Measurements from ENCODE around the gene PTPRN2. TPM values are rescaled to one million over a fixed set of nuclear protein-coding genes. Genes with fewer than 3 reads are reported as not detected.

The PTPRN2 gene
- total and polyA plus RNA-seq, 2 of the 8 experiments (the other 6 are each of a cell fraction or from before 2014, with no cell fraction given): 2.6 to 4.5 TPM

DNA sequence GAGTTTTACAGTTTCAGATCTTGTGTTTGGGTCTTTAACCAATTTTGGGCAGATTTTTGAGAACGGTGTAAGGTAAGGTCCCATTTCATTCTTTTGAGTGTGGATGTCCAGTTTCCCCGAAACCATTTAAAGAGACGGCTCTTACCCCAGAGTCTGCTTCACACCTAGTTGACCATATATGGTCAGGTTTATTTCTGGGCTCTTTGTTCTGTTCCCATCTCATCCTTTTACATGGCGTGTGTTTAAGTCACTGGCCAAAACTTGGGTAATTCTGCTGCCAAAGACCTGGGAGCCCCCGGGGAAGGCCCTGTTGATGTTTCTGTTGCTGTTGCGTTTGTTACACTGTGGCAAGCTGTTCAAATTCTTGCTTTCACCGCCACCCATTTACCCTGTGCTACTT is 120.1 kb downstream of the PTPRN2 start:
- Histone ChIP-seq H2BK15ac (ENCODE audit: low read length) (no peak overlapping the region), H3K4me2 (ENCODE audit: insufficient read depth in 1 of 2, low read depth in 2 of 2, low read length in 2 of 2) (0 out of 4 replicates have a peak overlapping the region, but pooled peaks of 1 of the 2 experiments have one; percentile 62), H3K9ac (replicated peaks in 1 of 4; ENCODE audit: extremely low read depth in 1 of 4, low read depth in 3 of 4, low read length in 3 of 4) (0 out of 7 replicates have a peak overlapping the region, but pooled peaks of 1 of the 4 experiments have one; percentile 31), H3K23me2 (ENCODE audit: low read depth, low read length) (peaks cover 6% of the 10 kb centered on the region; the same call in 1 of the 2 replicates), H4K91ac (replicated peaks; ENCODE audit: insufficient read length, low read length) (no peak overlapping the region), H2BK120ac (replicated peaks; ENCODE audit: low read depth, low read length) (no peak overlapping the region), H2BK5ac (ENCODE audit: low read depth, low read length) (no peak overlapping the region), H2AK5ac (ENCODE audit: low read depth, low read length) (no peak overlapping the region), H2BK20ac (ENCODE audit: low read length) (no peak overlapping the region), H3K4me3 (ENCODE audit: extremely low read depth in 1 of 4, insufficient read depth in 2 of 4, low read depth in 3 of 4, low read length in 4 of 4) (peak overlapping the region in 1 of 4 experiments; percentile 7; a peak in 1 of 8 replicates), H3K79me1 (ENCODE audit: low read depth, low read length) (no peaks in the 10 kb centered on the region), H2BK12ac (ENCODE audit: low read depth, low read length) (peak overlapping the region; percentile 3; the same call in 1 of the 2 replicates), H2AFZ (ENCODE audit: low read length) (no peak overlapping the region; the same call in 1 of the 2 replicates), H3K27me3 (replicated peaks in 1 of 4; ENCODE audit: control insufficient read depth in 3 of 4, extremely low read depth in 1 of 4, insufficient read depth in 3 of 4, low read length in 3 of 4) (no peaks in the 10 kb centered on the region), H3K4me1 (replicated peaks in 1 of 4; ENCODE audit: control insufficient read depth in 3 of 4, insufficient read depth in 4 of 4, low read length in 3 of 4) (peaks cover 12 to 23% (median 19%) of the 10 kb centered on the region in 4 experiments), H4K8ac (ENCODE audit: extremely low read depth, insufficient read depth, low read length) (no peak overlapping the region), H3K56ac (replicated peaks; ENCODE audit: insufficient read length, low read depth, low read length) (no peak overlapping the region), H3K9me3 (ENCODE audit: insufficient read depth in 2 of 2, low read depth in 1 of 2, low read length in 1 of 2) (0 out of 4 replicates have a peak, but pooled peaks cover 0 to 3% of the 10 kb centered on the region in 2 experiments), H4K20me1 (replicated peaks in 1 of 2; ENCODE audit: control insufficient read depth in 1 of 2, insufficient read depth in 2 of 2, low read length in 2 of 2) (peaks cover 0 to 4% of the 10 kb centered on the region in 2 experiments), H3K14ac (ENCODE audit: insufficient read length) (no peak overlapping the region), H3K79me2 (ENCODE audit: control insufficient read depth in 1 of 2, insufficient read depth in 2 of 2, low read length in 2 of 2) (no peaks in the 10 kb centered on the region), H4K5ac (ENCODE audit: insufficient read length, low read depth, low read length) (peak overlapping the region; percentile 15), H3K4ac (replicated peaks; ENCODE audit: insufficient read length, low read depth, low read length) (no peak overlapping the region), H3K27ac (ENCODE audit: low read depth, low read length) (0 out of 2 replicates have a peak overlapping the region, but pooled peaks have one; percentile 20), H3K23ac (ENCODE audit: insufficient read length) (no peak overlapping the region), H3K18ac (ENCODE audit: extremely low read depth, low read length) (no peak overlapping the region; the same call in 1 of the 2 replicates), H3K36me3 (ENCODE audit: control insufficient read depth in 2 of 4, insufficient read depth in 4 of 4, low read length in 3 of 4) (no peaks in the 10 kb centered on the region)
- POLR2A ChIA-PET (ENCODE audit: partially characterized antibody): interaction anchor here (0.9 to 1.3 kb wide), 3 partner anchors 17 to 33 kb away, joined by 3 read pairs; no protein-coding TSS in a partner anchor
- CTCF ChIA-PET (ENCODE audit: partially characterized antibody): interaction anchor here (0.8 to 1.1 kb wide), 2 partner anchors 13 to 266 kb away, joined by 3 to 4 read pairs; no protein-coding TSS in a partner anchor
- TF ChIP-seq SP4 (IDR thresholded peaks at IDR 0.05; ENCODE audit: low read length) (no peak), CHD1 (IDR thresholded peaks at IDR 0.05; ENCODE audit: low read depth, low read length) (no peak), SRF (IDR thresholded peaks at IDR 0.05; ENCODE audit: low read depth, low read length) (peak; percentile 92)
- FAIRE-seq: peak; percentile 19
- no peak for DNase-seq (ENCODE audit: low read depth in 1 of 2, low spot score in 2 of 2)
- WGBS, 2 experiments (ENCODE audit: extremely low coverage in 1 of 2, insufficient coverage in 1 of 2, insufficient read length in 1 of 2, insufficient replicate concordance in 2 of 2, low coverage in 1 of 2, low lambda C conversion rate in 2 of 2, missing lambda C conversion rate in 1 of 2): 74% methylated on average over 7 of the region's 7 CpGs; no CpG with 5 or more reads in 1 of the 2 experiments

Data from H1 (cell line).